NCI-H446 (cell line): ENCODE measurements around the gene OPRL1.

Experiments
- DNase-seq, 2 experiments: peaks; one replicate each; lab custom pipeline; 2025; lab: John Stamatoyannopoulos, UW

OPRL1 gene

GRCh38 chr20:64080013-64080812 is at the start of gene OPRL1:
OPRL1 (plus strand) TSS chr20:64080082; CDS start chr20:64092721, 12,639 bp downstream.
- no peak for DNase-seq

- DNase-seq = no peak
Measured at GRCh38 chr20:64030371-64031134, 49.3 kb upstream of the OPRL1 start.

DNA sequence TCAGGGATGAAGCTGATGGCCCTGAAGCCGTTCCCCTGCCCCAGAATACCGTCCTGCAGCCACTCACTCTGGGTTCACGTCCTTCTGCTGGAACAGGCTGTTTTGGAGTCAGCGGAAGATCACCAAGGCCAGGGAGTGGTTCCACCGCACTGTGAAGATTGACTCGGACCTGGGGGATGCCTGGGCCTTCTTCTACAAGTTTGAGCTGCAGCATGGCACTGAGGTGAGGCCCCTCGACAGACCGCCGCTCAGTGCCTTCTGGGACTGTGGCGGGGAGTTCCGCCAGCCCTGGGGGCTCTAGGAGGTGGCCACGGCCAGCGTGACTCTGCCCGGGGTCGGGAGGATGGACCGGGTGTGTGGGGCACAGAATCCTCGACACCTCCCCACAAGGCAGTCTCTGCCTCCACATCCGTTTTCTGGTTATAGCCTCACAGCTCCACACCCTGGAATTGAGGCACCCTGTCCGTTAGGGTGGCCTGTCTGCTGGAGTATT is 48.0 kb upstream of the OPRL1 start:
- no peak for DNase-seq

GRCh38 chr20:64032706-64033624 is 46.9 kb upstream of the OPRL1 start:
- DNase-seq = no peak

- no peak for DNase-seq
Measured at GRCh38 chr20:64033981-64034493, 45.8 kb upstream of the OPRL1 start.

- no peak for DNase-seq
Measured at GRCh38 chr20:64035066-64035932, 44.6 kb upstream of the OPRL1 start.

DNA sequence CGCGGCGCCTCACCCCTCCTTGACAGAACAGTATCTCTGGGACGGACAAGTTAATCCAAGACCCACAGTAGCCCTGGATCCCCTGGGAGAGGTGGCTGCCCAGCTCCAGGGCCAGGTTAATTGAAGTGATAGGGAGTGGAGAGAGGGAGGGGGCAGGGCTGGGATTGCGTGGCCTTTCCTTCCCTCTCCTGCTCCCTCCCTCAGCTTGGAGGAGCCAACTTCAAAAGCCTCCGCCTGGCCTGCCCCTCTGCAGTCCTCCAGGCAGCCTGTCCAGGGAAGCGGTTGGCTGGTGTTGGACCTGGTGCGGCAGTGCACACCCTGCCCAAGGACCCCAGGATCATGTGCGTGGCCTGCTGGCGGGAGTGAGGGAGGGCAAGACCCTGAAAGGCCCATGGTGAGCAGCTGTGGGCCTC is 43.9 kb upstream of the OPRL1 start, which contains the start of gene C20orf204:
Gene C20orf204, plus strand, starts transcription at position 250 of the 413 bp plus-strand sequence. Its CDS starts 142 bp downstream, at position 392.
- DNase-seq = no peak

- no peak for DNase-seq
Measured at GRCh38 chr20:64036346-64037198, 43.3 kb upstream of the OPRL1 start.

DNA sequence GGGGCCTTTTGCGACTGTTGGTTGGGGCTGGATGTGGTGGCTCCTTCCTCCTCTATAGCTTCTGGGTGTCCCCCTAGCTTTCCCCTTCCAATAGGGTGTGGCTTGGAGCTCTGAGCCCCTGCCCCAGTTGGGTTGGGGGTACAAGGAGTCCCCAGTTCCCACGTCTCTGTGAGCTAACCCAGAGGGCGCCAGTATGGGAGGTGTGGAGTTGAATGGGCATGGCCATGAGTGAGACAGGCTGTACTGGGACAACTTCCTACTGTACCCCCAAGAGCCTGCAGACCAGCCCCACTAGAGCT is 42.7 kb upstream of the OPRL1 start:
- DNase-seq = no peak

- DNase-seq = no peak
Measured at GRCh38 chr20:64037498-64038213, 42.2 kb upstream of the OPRL1 start.

DNA sequence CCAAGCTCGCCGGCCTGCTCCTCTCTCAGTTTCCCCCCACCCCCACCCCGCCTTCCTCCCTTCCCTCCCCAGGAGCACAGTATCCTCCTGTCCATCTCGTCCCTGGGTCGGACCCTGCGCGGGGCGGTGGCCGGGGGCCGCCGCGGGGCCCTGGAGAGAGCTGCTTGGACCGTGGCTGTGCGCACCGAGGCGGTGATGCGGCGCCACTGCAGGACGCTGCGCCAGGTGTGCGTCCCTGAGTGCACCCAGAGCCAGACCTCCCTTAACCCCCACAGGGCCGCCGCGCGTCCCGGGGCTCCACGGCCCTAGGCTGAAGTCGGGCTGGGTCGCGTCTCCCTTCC is 41.7 kb upstream of the OPRL1 start:
- DNase-seq = no peak

DNA sequence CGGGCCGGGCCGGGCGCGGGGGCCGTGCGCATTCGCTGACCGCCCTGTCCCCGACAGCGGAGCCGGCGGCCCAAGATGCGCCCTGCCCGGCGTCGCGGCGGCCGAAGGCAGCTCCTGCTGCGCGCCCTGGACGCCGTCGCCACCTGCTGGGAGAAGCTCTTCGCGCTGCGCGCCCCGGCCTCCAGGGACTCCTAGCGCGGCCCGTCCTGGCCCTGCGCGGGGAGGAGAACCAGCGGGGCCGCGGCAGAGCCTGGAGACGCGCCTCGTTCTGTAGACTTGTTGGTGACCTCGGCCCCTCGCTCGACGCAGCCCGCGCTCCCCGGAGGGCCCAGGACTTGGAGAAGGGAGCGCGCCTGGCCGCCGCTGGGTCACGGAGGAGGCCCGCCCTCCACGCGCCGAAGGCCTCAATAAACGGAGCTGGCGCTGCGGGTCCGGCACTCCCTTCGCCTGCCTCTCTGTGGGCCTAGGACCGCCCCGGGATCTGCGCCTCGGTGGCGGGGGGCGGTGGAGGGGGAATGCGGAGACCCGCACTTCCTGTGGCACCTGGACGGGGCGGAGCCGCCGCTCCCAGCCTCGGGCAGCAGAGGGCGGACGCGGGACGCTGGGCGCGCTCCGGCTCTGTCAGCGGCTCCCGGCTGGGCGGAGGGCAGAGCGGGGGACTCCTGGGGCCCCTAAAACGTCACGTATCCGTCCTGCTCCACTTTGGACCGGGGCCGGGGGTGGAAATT is 41.2 kb upstream of the OPRL1 start:
- DNase-seq = peak; percentile 54 to 81

- DNase-seq = no peak
Measured at GRCh38 chr20:64039293-64040160, 40.4 kb upstream of the OPRL1 start.

- DNase-seq = no peak
Measured at GRCh38 chr20:64040231-64041039, 39.4 kb upstream of the OPRL1 start.

GRCh38 chr20:64041040-64041780 is 38.7 kb upstream of the OPRL1 start:
- DNase-seq = peak; percentile 85 to 93

- DNase-seq = no peak
Measured at GRCh38 chr20:64041781-64042053, 38.2 kb upstream of the OPRL1 start.
